ENCODE measurements around the gene TPST2. TPM values are rescaled to one million over a fixed set of nuclear protein-coding genes. Genes with fewer than 3 reads are reported as not detected.

Gene TPST2
- total RNA-seq, 1 experiment from 2014 or later: 7.0 TPM

- POLR2A ChIA-PET: interaction anchor here (0.7 kb wide), 1 partner anchor 38 kb away, joined by 3 read pairs; the partner anchor contains the start of gene TPST2
- Mint-ChIP-seq H3K9me3 (ENCODE audit: unreplicated experiment) (no peaks in the 10 kb centered on the region), H3K36me3 (ENCODE audit: insufficient read depth, unreplicated experiment) (no peaks in the 10 kb centered on the region), H3K27ac (ENCODE audit: low read depth, unreplicated experiment) (no peak overlapping the region), H3K4me1 (ENCODE audit: insufficient read depth, unreplicated experiment) (no peaks in the 10 kb centered on the region), H3K4me3 (ENCODE audit: unreplicated experiment) (no peak overlapping the region), H3K27me3 (ENCODE audit: insufficient read depth, unreplicated experiment) (no peaks in the 10 kb centered on the region)
- no TSS peak for BruUV-seq (replicated peaks)
- intact Hi-C loops (cut with micrococcal nuclease): no loop called here
- no peak for DNase-seq (ENCODE audit: unreplicated experiment)
- CTCF ChIA-PET: no interaction called here
- TF ChIP-seq, protein P1, sequence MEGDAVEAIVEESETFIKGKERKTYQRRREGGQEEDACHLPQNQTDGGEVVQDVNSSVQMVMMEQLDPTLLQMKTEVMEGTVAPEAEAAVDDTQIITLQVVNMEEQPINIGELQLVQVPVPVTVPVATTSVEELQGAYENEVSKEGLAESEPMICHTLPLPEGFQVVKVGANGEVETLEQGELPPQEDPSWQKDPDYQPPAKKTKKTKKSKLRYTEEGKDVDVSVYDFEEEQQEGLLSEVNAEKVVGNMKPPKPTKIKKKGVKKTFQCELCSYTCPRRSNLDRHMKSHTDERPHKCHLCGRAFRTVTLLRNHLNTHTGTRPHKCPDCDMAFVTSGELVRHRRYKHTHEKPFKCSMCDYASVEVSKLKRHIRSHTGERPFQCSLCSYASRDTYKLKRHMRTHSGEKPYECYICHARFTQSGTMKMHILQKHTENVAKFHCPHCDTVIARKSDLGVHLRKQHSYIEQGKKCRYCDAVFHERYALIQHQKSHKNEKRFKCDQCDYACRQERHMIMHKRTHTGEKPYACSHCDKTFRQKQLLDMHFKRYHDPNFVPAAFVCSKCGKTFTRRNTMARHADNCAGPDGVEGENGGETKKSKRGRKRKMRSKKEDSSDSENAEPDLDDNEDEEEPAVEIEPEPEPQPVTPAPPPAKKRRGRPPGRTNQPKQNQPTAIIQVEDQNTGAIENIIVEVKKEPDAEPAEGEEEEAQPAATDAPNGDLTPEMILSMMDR (IDR thresholded peaks at IDR 0.05; ENCODE audit: unreplicated experiment): no peak
Measured at GRCh38 chr22:26552466-26552865, 37.5 kb downstream of the TPST2 start.

GRCh38 chr22:26551568-26551967 is 38.4 kb downstream of the TPST2 start:
- ChIA-PET POLR2A (interaction anchor here (0.6 kb wide), 1 partner anchor 21 kb away, joined by 3 read pairs; no protein-coding TSS in a partner anchor), CTCF (interaction anchor here (0.6 kb wide), 2 partner anchors 62 to 1591 kb away, joined by 3 read pairs; no protein-coding TSS in a partner anchor)
- Mint-ChIP-seq H3K27me3 (ENCODE audit: insufficient read depth, unreplicated experiment) (no peaks in the 10 kb centered on the region), H3K9me3 (ENCODE audit: unreplicated experiment) (no peaks in the 10 kb centered on the region), H3K4me1 (ENCODE audit: insufficient read depth, unreplicated experiment) (no peaks in the 10 kb centered on the region), H3K36me3 (ENCODE audit: insufficient read depth, unreplicated experiment) (no peaks in the 10 kb centered on the region), H3K4me3 (ENCODE audit: unreplicated experiment) (no peak overlapping the region), H3K27ac (ENCODE audit: low read depth, unreplicated experiment) (no peak overlapping the region)
- no peak for DNase-seq (ENCODE audit: unreplicated experiment)
- no TSS peak for BruUV-seq (replicated peaks)
- TF ChIP-seq, protein P1 (IDR thresholded peaks at IDR 0.05; ENCODE audit: unreplicated experiment): no peak
- intact Hi-C loops (cut with micrococcal nuclease): no loop called here

DNA sequence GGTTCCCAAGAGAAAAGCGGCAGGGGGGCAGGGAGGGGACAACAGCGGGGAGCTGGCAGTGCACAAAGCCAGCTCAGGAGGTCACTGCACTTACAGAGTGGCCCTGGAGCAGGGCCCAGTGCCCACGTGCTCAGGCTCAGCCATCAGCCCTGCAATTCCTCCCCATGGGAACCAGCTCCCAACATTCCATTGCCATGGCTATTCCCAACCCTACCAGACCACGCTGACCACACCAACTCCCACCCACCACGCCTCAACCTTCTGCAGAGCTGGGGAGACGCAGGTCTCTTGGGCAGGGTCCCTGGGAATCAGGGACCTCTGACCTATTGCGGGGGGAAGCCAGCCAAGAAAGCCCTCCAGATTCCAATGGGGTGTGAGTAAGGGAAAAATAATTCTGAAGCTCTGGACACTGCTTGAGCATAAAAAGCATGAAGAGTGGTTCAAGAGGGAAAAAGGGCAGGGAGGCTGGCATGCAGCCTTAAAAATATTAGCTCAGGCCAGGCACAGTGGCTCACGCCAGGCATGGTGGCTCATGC is 39.4 kb downstream of the TPST2 start:
- no peak for DNase-seq (ENCODE audit: unreplicated experiment)
- ChIA-PET POLR2A (interaction anchor here (0.5 to 1.1 kb wide), 2 partner anchors 38 to 66 kb away, joined by 3 to 5 read pairs; partner anchors contain the start of gene TFIP11), CTCF (interaction anchor here (0.6 to 1.2 kb wide), 2 partner anchors 25 to 43 kb away, joined by 3 read pairs; no protein-coding TSS in a partner anchor)
- TF ChIP-seq, protein P1 (IDR thresholded peaks at IDR 0.05; ENCODE audit: unreplicated experiment): no peak
- Mint-ChIP-seq H3K4me3 (ENCODE audit: unreplicated experiment) (no peak overlapping the region), H3K9me3 (ENCODE audit: unreplicated experiment) (no peaks in the 10 kb centered on the region), H3K36me3 (ENCODE audit: insufficient read depth, unreplicated experiment) (no peaks in the 10 kb centered on the region), H3K27ac (ENCODE audit: low read depth, unreplicated experiment) (no peak overlapping the region), H3K27me3 (ENCODE audit: insufficient read depth, unreplicated experiment) (no peaks in the 10 kb centered on the region), H3K4me1 (ENCODE audit: insufficient read depth, unreplicated experiment) (no peaks in the 10 kb centered on the region)
- BruUV-seq (replicated peaks): no TSS peak
- intact Hi-C loops (cut with micrococcal nuclease): no loop called here

- intact Hi-C loops (cut with micrococcal nuclease): no loop called here
- TF ChIP-seq, protein P1 (IDR thresholded peaks at IDR 0.05; ENCODE audit: unreplicated experiment): no peak
- H3K36me3 Mint-ChIP-seq (ENCODE audit: insufficient read depth, unreplicated experiment): no peaks in the 10 kb centered on the region
- no peak for DNase-seq (ENCODE audit: unreplicated experiment)
- H3K4me3 Mint-ChIP-seq (ENCODE audit: unreplicated experiment): no peak overlapping the region
- no TSS peak for BruUV-seq (replicated peaks)
- no peaks in the 10 kb centered on the region for H3K9me3 Mint-ChIP-seq (ENCODE audit: unreplicated experiment)
- no peaks in the 10 kb centered on the region for H3K27me3 Mint-ChIP-seq (ENCODE audit: insufficient read depth, unreplicated experiment)
- H3K4me1 Mint-ChIP-seq (ENCODE audit: insufficient read depth, unreplicated experiment): no peaks in the 10 kb centered on the region
- ChIA-PET POLR2A (interaction anchor here (1.1 kb wide), 1 partner anchor 65 kb away, joined by 5 read pairs; no protein-coding TSS in a partner anchor), CTCF (interaction anchor here (1.2 kb wide), 1 partner anchor 26 kb away, joined by 3 read pairs; no protein-coding TSS in a partner anchor)
- H3K27ac Mint-ChIP-seq (ENCODE audit: low read depth, unreplicated experiment): no peak overlapping the region
Measured at GRCh38 chr22:26549902-26550497, 39.9 kb downstream of the TPST2 start.
